GM10266 (cell line): Measurements from ENCODE around the gene VANGL1.

ENCODE experiments used
- DNase-seq: peaks from one replicate; pipeline ENCODE4 v3.0.0; 2012; ENCODE audit errors: extremely low spot score
- TF ChIP-seq, protein P1 (sequence below): IDR thresholded peaks from 2 replicates; pipeline ENCODE4 v1.5.1; 2012; ENCODE audit warnings: mild to moderate bottlenecking, low read depth; ENCODE audit not compliant: control insufficient read depth, insufficient read depth; ENCODE audit errors: missing control alignments

The VANGL1 gene

DNA sequence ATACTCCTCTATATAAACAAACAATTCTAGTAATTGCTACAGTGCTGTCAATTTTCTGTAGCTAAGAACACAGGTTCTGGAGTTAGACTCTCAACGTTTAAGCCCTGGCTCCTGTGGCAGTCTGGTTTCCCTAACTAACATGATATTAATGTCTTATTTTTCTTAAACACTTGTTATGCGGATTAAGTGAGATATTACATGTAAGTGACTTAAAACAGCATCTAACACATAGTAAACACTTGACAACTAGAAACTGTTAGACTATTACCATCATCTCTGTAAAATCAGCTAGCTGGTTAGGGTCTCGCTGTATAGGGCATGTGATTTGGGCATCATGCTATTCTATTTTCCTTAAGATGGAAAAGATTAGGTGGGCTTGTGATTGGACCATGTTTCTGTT, 2.3 kb downstream of the VANGL1 start:
- no peak for DNase-seq
- TF ChIP-seq, protein P1, sequence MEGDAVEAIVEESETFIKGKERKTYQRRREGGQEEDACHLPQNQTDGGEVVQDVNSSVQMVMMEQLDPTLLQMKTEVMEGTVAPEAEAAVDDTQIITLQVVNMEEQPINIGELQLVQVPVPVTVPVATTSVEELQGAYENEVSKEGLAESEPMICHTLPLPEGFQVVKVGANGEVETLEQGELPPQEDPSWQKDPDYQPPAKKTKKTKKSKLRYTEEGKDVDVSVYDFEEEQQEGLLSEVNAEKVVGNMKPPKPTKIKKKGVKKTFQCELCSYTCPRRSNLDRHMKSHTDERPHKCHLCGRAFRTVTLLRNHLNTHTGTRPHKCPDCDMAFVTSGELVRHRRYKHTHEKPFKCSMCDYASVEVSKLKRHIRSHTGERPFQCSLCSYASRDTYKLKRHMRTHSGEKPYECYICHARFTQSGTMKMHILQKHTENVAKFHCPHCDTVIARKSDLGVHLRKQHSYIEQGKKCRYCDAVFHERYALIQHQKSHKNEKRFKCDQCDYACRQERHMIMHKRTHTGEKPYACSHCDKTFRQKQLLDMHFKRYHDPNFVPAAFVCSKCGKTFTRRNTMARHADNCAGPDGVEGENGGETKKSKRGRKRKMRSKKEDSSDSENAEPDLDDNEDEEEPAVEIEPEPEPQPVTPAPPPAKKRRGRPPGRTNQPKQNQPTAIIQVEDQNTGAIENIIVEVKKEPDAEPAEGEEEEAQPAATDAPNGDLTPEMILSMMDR: no peak

DNA sequence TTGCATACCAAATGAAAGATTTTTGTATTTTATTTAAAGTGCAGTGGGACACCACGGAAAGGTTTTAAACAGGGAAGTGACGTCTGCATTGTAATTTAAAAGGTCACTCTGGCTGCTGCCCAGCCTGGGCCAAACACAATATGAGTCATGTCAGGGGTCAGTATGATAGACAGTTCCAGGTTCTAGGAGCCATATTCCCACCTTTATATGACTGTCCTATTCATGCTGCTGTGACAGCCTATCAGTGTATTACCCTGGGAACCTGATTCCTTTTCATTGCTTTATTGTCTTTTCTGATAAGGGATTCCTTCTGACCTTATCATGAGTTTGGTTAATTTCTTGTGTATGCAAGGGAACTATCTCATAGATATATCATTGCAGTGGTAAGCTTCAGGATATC, 5.3 kb downstream of the VANGL1 start:
- no peak for DNase-seq
- TF ChIP-seq, protein P1: no peak

GRCh38 chr1:115647507-115647906, 5.7 kb downstream of the VANGL1 start:
- DNase-seq: no peak
- TF ChIP-seq, protein P1: no peak

DNA sequence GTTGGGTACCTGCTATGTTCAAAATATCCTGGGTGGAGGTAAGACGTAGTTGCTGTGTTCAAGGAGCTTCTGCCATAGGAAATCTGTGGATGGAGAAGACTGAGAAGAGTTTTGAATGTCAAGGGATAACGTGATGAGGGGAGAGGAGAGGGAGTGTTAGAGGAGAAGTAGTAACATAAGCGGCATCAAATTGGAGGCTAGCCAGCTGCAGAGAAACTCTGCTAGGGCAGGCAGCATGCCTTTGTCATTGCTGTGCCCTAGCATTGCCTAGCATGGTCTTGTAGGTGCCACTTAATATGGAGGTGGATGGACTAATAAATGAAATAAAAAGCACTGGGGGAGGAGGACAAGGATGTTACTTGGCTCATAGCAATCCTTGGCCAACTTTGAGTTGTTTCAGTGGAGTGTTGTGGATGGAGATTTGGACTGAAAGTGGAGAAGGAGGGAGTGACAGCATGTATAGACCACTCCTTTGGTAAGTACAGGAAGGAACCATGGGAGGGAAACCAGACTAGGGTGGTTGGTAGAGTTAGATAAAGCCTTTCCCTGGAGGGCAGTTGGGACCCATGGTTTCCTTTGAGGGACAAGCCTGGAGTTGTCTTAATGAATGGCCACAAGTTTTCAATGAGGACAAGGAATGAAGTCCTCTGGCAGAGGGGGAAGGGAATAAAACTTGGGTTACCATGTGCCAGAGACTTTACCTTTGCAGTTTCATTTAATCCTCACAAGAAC, 6.3 kb downstream of the VANGL1 start:
- TF ChIP-seq, protein P1: no peak
- DNase-seq: no peak

GRCh38 chr1:115648717-115649691, 7.2 kb downstream of the VANGL1 start:
- peak; percentile 79 for DNase-seq
- TF ChIP-seq, protein P1: no peak

DNA sequence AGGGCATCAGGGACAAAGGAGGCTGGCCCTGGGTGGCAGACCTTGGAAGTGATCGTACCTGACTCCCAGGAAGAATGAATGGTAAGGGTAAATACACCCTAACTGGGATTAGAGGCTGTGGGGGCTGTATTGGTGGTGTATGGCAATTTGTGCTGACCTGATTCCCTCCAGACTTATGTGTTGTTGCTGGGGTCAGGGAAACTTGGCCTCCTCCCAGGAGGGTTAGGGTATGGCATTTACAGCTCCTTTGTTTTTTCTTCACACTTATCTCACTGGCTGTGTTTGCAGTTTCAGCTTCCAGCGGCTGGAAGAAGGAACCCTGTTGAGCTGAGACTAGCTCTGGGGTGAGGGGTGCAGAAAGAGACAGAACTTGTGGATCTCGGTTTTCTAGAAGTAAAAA, 8.2 kb downstream of the VANGL1 start:
- TF ChIP-seq, protein P1: no peak
- DNase-seq: no peak
